BJ (cell line): ENCODE results near the gene MTM1. TPM values are rescaled to one million over a fixed set of nuclear protein-coding genes. Genes with fewer than 3 reads are reported as not detected.
A peak's percentile ranks its signal among the peaks of the same experiment; 100 is the strongest.

Experiments used
- CTCF ChIA-PET: fragments of 350-600 bp; formaldehyde crosslinking; extraction: SDS; loops from one replicate; lab custom pipeline; 2021; ENCODE audit warnings: antibody characterized with exemption, inconsistent platforms; lab: Yijun Ruan, JAX
- POLR2A ChIA-PET: fragments of 300-600 bp; sonication (Branson Sonifier 250); formaldehyde crosslinking; extraction: SDS; loops from one replicate; lab custom pipeline; 2021; ENCODE audit warnings: antibody characterized with exemption; lab: Charles Lee
- DNase-seq: peaks from one replicate; pipeline ENCODE4 v3.0.0-alpha.2; 2011; ENCODE audit warnings: low read depth
- H3K27me3 ChIP-seq: 2 replicates; pipeline ENCODE4 v1.6.0; 2011; ENCODE audit warnings: low read length; ENCODE audit not compliant: control insufficient read depth, insufficient read depth
- H3K36me3 ChIP-seq: 2 replicates; pipeline ENCODE4 v1.5.1; 2011; ENCODE audit warnings: low read length; ENCODE audit not compliant: control insufficient read depth, insufficient read depth
- H3K4me3 ChIP-seq: 2 replicates; pipeline ENCODE4 v1.5.1; 2011; ENCODE audit warnings: low read depth, mild to moderate bottlenecking, control low read depth, low read length
- CTCF ChIP-seq: IDR thresholded peaks from 2 replicates; pipeline ENCODE4 v1.5.1; 2011; ENCODE audit warnings: low read depth, mild to moderate bottlenecking, control low read depth, inconsistent platforms, low read length, moderate library complexity; ENCODE audit not compliant: insufficient read depth
- polyA plus RNA-seq: library from polyadenylated mRNA; depleted of rRNA; stranded (reverse); fragments of >200 nt; gene quantifications from 2 replicates; pipeline ENCODE4 v1.2.3, GENCODE V29; 2011

MTM1 gene
- polyA plus RNA-seq, 1 experiment, result 2.6 TPM

- no peaks in the 10 kb centered on the region for H3K36me3 ChIP-seq
- POLR2A ChIA-PET, result no interaction called here
Measured at GRCh38 chrX:150647331-150647730, 78.9 kb downstream of the MTM1 start.

GRCh38 chrX:150648296-150648940 lies 80.0 kb downstream of the MTM1 start:
- no peaks in the 10 kb centered on the region for H3K36me3 ChIP-seq
- no peak overlapping the region for H3K4me3 ChIP-seq
- no peak for TF ChIP-seq CTCF
- POLR2A ChIA-PET, result no interaction called here
- no peaks in the 10 kb centered on the region for H3K27me3 ChIP-seq
- CTCF ChIA-PET, result interaction anchor here (0.6 kb wide), 1 partner anchor 29 kb away, joined by 4 read pairs; no protein-coding TSS in a partner anchor
- DNase-seq, result no peak

More at GRCh38 chrX:150647331-150647730, 78.9 kb downstream of the MTM1 start:
- CTCF ChIA-PET, result no interaction called here
- Histone ChIP-seq H3K27me3 (no peaks in the 10 kb centered on the region), H3K4me3 (no peak overlapping the region)
- no peak for TF ChIP-seq CTCF
- DNase-seq, result no peak

GRCh38 chrX:150649096-150649870 lies 80.9 kb downstream of the MTM1 start:
- POLR2A ChIA-PET, result no interaction called here
- Histone ChIP-seq H3K4me3 (no peak overlapping the region), H3K27me3 (no peaks in the 10 kb centered on the region), H3K36me3 (no peaks in the 10 kb centered on the region)
- no peak for TF ChIP-seq CTCF
- DNase-seq, result peak; percentile 31
- CTCF ChIA-PET, result no interaction called here

GRCh38 chrX:150651906-150652305 lies 83.5 kb downstream of the MTM1 start:
- Histone ChIP-seq H3K27me3 (no peaks in the 10 kb centered on the region), H3K36me3 (no peaks in the 10 kb centered on the region), H3K4me3 (no peak overlapping the region)
- ChIA-PET POLR2A (no interaction called here), CTCF (no interaction called here)
- DNase-seq, result no peak
- TF ChIP-seq CTCF, result no peak

- no peak for TF ChIP-seq CTCF
- ChIA-PET POLR2A (no interaction called here), CTCF (no interaction called here)
- Histone ChIP-seq H3K27me3 (no peaks in the 10 kb centered on the region), H3K4me3 (no peak overlapping the region), H3K36me3 (no peaks in the 10 kb centered on the region)
- DNase-seq, result no peak
Measured at GRCh38 chrX:150655788-150656187, 87.4 kb downstream of the MTM1 start.
